HL-60/S4 treated with phorbol 12-myristate 13-acetate at 8.2 ng/mL for 4 days and 3 days (cell line): Measurements from ENCODE around the gene C6orf52.
"Not testable (repeated sequence)": the region's sequence is repeated elsewhere in the genome, so short reads cannot be mapped to it uniquely, and the experiment has no call there.

Source experiments
- in situ Hi-C: fragments of 300-500 bp; cut with MboI; formaldehyde crosslinking; loops from 2 replicates; pipeline ENCODE4 v1.15.0; 2022; ENCODE audit warnings: low sequenced_read_pairs

The C6orf52 gene

DNA sequence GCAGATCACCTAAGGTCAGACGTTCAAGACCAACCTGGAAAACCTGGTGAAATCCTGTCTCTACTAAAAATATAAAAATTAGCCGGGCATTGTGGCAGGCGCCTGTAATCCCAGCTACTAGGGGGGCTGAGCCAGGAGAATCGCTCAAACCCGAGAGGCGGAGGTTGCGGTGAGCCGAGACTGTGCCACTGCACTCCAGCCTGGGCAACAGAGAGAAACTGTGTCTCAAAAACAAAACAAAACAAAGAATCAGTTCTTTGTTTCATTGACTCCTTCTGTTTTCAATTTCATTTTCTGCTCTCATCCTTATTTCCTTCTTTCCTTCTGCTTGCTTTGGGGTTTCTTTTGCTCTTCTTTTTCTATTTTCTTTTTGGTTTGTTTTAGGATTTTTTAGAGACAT is 19.5 kb upstream of the C6orf52 start:
- in situ Hi-C loops, result no loop called here

DNA sequence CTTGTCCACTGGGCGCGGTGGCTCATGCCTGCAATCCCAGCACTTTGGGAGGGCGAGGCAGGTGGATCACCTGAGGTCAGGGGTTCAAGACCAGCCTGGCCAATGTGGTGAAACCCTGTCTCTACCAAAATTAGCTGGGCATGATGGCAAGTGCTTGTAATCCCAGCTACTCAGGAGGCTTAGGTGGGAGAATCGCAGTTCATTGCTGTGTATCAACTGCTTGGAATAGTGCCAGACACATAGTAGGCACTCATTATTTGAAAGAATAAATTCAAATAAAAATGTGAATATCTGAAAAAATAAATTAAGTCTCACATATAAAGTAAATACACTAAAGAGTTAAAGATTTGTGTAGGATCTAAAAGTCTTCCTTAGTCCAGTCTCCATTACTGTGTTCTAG is 2.2 kb upstream of the C6orf52 start:
- in situ Hi-C loops, result no loop called here

DNA sequence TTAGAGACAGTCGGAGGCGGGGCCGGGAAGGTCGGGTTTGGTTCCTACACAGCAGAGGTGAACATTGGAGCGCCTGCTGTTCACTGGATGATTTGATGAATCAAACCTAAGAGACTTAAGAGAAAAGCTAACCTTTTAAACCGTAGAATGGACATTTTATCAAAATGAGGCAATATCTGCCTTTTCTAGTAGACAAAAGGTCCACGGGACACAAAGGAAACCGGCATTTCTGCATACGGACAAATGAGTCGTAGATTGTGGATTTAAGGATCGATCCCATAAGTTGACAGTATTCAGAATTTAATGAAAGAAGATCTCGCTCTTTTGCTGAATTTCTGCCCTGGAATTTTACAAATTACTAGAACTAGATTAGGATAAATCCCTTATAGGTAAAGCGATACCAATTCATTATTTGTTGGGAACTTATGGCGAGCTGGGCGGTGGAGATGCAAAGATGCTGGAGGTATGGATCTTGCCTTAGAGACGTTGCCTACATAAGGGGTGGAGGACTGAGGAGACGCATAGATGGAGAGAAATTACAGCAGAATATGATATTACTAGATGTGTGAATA is 756 bp upstream of the C6orf52 start:
- in situ Hi-C loops, result no loop called here

DNA sequence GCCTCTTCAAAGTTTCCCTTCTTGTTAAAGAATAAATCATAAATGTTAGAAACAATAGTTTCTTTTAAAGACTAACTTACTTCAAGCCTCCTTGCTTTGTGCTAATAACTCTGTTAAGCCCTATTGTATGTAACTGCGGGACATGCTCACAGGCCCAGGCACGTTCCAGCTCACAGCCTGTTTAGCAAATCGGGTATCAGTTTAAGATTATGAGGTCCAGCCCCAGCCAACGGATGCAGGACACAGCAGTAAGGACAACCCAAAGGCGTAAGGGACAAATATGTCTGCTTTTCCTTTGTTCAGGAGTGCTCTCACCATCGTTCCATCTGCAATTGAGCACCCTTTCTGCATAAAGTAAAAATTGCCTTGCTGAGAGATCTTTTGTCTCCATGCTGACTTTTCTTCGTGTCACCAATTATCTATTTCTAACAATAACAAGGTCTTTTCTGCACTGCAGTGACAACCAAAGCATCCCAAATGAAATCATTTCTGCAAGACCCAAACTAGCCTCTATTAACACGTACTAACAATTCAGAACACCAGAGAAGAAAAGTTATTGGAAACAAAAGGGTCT is 1.4 kb downstream of the C6orf52 start:
- in situ Hi-C loops, result no loop called here

GRCh38 chr6:10690651-10691445 is 3.6 kb downstream of the C6orf52 start:
- in situ Hi-C loops, result no loop called here

DNA sequence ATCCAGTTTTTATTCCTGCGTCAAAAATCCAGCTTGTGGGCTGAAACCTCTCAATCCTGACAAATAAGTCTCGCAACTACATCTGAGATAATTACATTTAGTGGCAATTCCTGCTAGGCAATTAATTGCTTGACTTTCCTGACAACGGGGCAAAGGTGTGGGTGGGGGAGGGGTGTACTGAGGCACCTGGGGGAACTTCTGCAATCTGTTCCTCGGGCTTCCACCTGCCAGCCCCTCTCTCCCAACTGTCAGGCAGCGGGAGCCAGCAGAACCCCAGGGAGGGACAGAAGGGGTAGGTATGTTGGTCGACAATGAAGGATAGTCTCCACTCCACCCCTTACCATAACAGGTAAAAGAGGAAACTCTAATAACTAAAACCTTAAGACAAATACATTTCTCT is 6.8 kb downstream of the C6orf52 start:
- in situ Hi-C loops, result no loop called here

- in situ Hi-C loops, result no loop called here
Measured at GRCh38 chr6:10686901-10687300, 7.5 kb downstream of the C6orf52 start.

- in situ Hi-C loops, result no loop called here
Measured at GRCh38 chr6:10685092-10685915, 9.1 kb downstream of the C6orf52 start.

GRCh38 chr6:10684618-10685017 is 9.8 kb downstream of the C6orf52 start:
- in situ Hi-C loops, result no loop called here

GRCh38 chr6:10682355-10682988 is 11.9 kb downstream of the C6orf52 start:
- in situ Hi-C loops, result no loop called here

GRCh38 chr6:10681795-10682194 is 12.6 kb downstream of the C6orf52 start:
- in situ Hi-C loops, result no loop called here

DNA sequence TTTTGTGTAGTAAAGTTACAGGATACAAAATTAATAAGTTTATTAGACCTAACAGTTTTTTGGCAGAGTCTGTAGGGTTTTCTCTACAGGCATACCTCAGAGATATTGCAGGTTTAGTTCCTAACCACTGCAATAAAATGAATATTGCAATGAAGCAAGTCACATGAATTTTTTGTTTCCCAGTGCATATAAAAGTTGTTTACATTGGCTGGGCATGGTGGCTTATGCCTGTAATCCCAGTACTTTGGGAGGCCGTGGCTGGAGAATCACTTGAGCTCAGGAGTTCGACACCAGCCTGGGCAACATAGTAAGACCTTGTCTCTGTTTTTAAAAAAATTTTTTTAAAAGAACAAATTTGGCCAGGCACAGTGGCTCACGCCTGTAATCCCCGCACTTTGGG is 16.0 kb downstream of the C6orf52 start:
- in situ Hi-C loops, result no loop called here

DNA sequence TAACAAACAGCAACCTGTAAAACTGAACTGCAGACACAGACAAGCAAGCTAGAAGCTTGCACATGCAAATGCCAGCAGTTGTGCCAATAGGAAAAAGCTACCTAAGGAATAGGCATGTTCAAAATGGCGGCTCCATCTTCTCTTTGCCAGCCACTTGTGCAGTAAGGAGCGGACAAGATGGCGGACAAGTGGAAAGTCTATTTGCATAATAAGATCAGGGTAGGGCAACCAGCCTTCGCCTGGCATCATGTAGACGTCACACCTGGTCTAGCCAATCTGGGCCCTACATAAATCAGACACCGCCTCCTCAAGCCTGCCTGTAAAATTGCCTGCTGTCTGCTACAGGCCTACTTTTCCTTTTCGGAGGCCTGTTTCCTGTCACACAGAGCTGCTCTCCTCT is 18.0 kb downstream of the C6orf52 start:
- in situ Hi-C loops, result no loop called here

DNA sequence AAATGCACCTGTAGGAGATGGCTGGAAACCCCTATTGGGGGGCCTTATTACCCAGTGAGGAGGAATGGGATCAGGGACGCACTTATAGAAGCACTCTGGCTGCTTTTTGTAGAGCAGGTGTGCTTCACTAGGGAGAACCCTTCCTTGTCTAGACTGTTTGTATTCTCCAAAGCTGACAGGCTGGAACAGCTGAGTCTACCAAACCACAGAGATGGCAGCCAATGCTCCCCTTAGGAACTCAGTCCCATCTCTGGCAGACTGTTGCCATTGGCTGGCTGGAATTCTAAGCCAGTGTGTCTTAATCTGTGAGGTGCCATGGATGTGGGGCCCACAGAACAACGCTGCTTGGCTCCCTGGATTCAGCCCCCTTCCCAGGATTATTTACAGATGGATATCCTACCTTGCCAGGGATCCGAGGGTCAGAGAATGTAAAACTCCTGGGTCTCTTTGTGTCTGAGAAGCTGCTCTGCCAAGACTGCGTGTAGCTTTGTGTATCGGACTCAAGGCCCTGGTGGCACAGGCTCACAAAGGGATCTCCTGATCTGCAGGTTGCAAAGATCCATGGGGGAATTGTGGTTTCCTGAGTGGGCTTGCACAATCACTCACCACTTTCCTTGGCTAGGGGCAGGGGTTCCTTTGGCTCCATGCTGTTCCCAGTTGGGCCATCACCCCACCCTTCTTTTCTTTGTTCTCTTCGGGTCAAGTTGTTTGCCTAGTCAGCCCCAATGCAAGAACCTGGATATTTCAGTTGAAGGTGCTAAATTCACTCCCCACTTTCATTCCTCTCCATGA is 26.1 kb downstream of the C6orf52 start:
- in situ Hi-C loops, result no loop called here

DNA sequence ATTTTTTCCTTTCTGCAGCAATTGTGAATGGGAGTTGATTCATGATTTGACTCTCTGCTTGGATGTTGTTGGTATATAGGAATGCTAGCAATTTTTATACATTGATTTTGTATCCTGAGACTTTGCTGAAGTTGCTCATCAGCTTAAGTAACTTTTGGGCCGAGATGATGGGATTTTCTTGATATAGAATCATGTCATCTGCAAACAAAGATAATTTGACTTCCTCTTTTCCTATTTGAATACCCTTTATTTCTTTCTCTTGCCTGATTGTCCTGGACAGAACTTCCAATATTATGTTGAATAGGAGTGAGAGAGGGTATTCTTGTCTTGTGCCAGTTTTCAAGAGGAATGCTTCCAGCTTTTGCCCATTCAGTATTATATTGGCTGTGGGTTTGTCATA is 28.8 kb downstream of the C6orf52 start:
- in situ Hi-C loops, result not testable (repeated sequence)

GRCh38 chr6:10662742-10663141 is 31.7 kb downstream of the C6orf52 start:
- in situ Hi-C loops, result no loop called here

DNA sequence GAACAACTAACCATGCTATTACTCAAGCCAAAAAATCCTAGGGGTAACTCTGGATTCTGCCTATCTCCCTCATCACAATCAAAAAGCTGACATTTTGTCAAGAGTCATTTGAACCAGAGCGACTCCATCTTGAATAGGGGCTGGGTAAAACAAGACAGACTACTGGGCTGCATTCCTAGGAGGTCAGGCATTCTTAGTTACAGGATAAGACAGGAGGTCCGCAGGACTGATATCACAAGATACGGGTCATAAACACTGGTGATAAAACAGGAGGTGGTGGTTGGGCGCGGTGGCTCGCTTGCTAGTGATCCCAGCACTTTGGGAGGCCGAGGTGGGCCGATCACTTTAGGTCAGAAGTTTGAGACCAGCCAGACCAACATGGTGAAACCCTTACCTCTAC is 32.2 kb downstream of the C6orf52 start:
- in situ Hi-C loops, result no loop called here

DNA sequence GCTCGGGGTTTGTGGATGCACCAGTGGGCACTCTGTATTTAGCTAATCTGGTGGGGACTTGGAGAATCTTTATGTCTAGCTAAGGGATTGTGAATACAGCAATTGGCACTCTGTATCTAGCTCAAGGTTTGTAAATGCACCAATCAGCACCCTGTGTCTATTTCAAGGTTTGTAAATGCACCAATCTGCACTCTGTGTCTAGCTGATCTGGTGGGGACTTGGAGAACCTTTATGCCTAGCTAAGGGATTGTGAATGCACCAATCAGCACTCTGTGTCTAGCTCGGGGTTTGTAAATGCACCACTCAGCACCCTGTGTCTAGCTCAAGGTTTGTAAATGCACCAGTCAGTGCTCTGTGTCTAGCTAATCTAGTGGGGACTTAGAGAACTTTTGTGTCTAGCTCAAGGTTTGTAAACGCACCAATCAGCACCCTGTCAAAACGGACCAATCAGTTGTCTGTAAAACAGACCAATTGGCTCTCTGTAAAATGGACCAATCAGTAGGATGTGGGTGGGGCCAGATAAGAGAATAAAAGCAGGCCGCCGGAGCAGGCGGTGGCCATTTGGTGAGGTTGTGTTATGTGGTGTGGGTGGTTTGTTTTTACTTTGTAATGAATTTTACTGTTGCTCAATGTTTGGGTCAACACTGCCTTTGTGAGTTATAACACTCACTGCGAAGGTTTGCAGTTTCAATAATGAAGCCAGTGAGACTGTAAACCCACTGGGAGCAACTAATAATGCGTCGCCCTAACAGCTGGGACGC is 33.8 kb downstream of the C6orf52 start:
- in situ Hi-C loops, result not testable (repeated sequence)

- in situ Hi-C loops, result no loop called here
Measured at GRCh38 chr6:10659699-10660348, 34.6 kb downstream of the C6orf52 start.
